Measurements from ENCODE around the gene LITAF.
"Not testable (repeated sequence)": the region's sequence is repeated elsewhere in the genome, so short reads cannot be mapped to it uniquely, and the experiment has no call there.

DNA sequence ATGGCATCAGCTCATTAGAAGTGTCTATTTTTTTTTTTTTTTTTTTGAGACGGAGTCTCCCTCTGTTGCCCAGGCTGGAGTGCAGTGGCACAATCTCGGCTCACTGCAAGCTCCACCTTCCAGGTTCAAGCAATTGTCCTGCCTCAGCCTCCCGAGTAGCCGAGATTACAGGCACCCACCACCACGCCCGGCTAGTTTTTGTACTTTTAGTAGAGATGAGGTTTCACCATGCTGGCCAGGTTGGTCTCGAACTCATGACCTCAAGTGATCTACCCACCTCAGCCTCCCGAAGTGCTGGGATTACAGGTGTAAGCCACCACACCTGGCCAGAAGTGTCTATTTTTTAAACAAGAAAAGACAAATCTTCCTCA lies 9.4 kb downstream of the LITAF start:
- TF ChIP-seq, protein P1, sequence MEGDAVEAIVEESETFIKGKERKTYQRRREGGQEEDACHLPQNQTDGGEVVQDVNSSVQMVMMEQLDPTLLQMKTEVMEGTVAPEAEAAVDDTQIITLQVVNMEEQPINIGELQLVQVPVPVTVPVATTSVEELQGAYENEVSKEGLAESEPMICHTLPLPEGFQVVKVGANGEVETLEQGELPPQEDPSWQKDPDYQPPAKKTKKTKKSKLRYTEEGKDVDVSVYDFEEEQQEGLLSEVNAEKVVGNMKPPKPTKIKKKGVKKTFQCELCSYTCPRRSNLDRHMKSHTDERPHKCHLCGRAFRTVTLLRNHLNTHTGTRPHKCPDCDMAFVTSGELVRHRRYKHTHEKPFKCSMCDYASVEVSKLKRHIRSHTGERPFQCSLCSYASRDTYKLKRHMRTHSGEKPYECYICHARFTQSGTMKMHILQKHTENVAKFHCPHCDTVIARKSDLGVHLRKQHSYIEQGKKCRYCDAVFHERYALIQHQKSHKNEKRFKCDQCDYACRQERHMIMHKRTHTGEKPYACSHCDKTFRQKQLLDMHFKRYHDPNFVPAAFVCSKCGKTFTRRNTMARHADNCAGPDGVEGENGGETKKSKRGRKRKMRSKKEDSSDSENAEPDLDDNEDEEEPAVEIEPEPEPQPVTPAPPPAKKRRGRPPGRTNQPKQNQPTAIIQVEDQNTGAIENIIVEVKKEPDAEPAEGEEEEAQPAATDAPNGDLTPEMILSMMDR (IDR thresholded peaks at IDR 0.05) = not testable (repeated sequence)
- not testable (repeated sequence) for TF ChIP-seq POLR2AphosphoS5, POLR2A, EP300 (IDR thresholded peaks at IDR 0.05)
